Activated CD8-positive, alpha-beta T cell treated with anti-CD3 and anti-CD28 coated beads for 36 hours (primary cell): ENCODE data around the gene IQGAP3. TPM values are rescaled to one million over a fixed set of nuclear protein-coding genes. Genes with fewer than 3 reads are reported as not detected.

Experiments
- ATAC-seq: fragments of 200-7000 bp; cut with Tn5 transposase; one replicate; pipeline ENCODE4 v1.10.0; 2021; ENCODE audit warnings: mild to moderate bottlenecking, moderate library complexity
- CTCF ChIA-PET: fragments of 350-600 bp; sonication (Branson Sonifier 250); formaldehyde crosslinking; loops from one replicate; lab custom pipeline; 2021; ENCODE audit warnings: antibody characterized with exemption; lab: Charles Lee
- POLR2A ChIA-PET: fragments of 350-600 bp; sonication (Branson Sonifier 250); formaldehyde crosslinking; loops from one replicate; lab custom pipeline; 2021; ENCODE audit warnings: antibody characterized with exemption; lab: Charles Lee
- DNase-seq: peaks from one replicate; pipeline ENCODE4 v3.0.0-alpha.2; 2020
- H3K27ac Mint-ChIP-seq: one replicate; pipeline ENCODE4 v1.8.0; 2021; ENCODE audit warnings: mild to moderate bottlenecking, mixed read lengths
- H3K27me3 Mint-ChIP-seq: one replicate; pipeline ENCODE4 v1.8.0; 2021; ENCODE audit warnings: mixed read lengths
- H3K36me3 Mint-ChIP-seq: one replicate; pipeline ENCODE4 v1.8.0; 2021; ENCODE audit warnings: low read depth, mixed read lengths
- H3K4me1 Mint-ChIP-seq: one replicate; pipeline ENCODE4 v1.8.0; 2021; ENCODE audit warnings: low read depth, mixed read lengths
- H3K4me3 Mint-ChIP-seq: one replicate; pipeline ENCODE4 v1.8.0; 2021; ENCODE audit warnings: mild to moderate bottlenecking, moderate library complexity, mixed read lengths
- H3K9me3 Mint-ChIP-seq: one replicate; pipeline ENCODE4 v1.8.0; 2021; ENCODE audit warnings: mixed read lengths
- CTCF ChIP-seq: fragments of 200-600 bp; IDR thresholded peaks from one replicate; pipeline ENCODE4 v1.8.0; 2022; ENCODE audit warnings: antibody characterized with exemption, mild to moderate bottlenecking
- intact Hi-C: fragments of 100-400 bp; cut with micrococcal nuclease; formaldehyde crosslinking; loops from one replicate; pipeline ENCODE4 v1.10.0; 2022
- total RNA-seq, 2 experiments: library from RNA; stranded (reverse); gene quantifications; one replicate each; pipeline ENCODE4 v1.2.3, GENCODE V29; 2021

Gene IQGAP3
- total RNA-seq, 2 experiments from 2014 or later = 14.4 to 14.9 TPM

- H3K4me3 Mint-ChIP-seq = no peak overlapping the region
- H3K4me1 Mint-ChIP-seq = peaks cover 37% of the 10 kb centered on the region
- POLR2A ChIA-PET = interaction anchor here (0.9 to 1.3 kb wide), 6 partner anchors 9 to 125 kb away, joined by 3 to 5 read pairs (median 4); partner anchors contain the start of gene GPATCH4
- ATAC-seq = no peak
- DNase-seq = no peak
- TF ChIP-seq CTCF = no peak
- H3K9me3 Mint-ChIP-seq = no peaks in the 10 kb centered on the region
- peaks cover 53% of the 10 kb centered on the region for H3K36me3 Mint-ChIP-seq
- intact Hi-C loops = no loop called here
- no peaks in the 10 kb centered on the region for H3K27me3 Mint-ChIP-seq
- peak overlapping the region; percentile 23 for H3K27ac Mint-ChIP-seq
- CTCF ChIA-PET = interaction anchor here (1.8 to 2.0 kb wide), 2 partner anchors 29 to 90 kb away, joined by 6 to 10 read pairs; no protein-coding TSS in a partner anchor
These were observed 96.5 kb downstream of the IQGAP3 start for GRCh38 chr1:156475568-156476500.

Other genes starting within 250 kb of the IQGAP3 start
- 100 to 1,000 TPM; 379 to 388 TPM for gene CCT3, start 234.3 kb downstream of the IQGAP3 start, total RNA-seq
- gene TSACC, start 234.0 kb downstream of the IQGAP3 start, total RNA-seq = under 1 TPM in 1 of 2 experiments, not detected in 1; 0.72 TPM
- gene RHBG, start 203.4 kb downstream of the IQGAP3 start, total RNA-seq = not detected
- gene MEF2D, start 71.8 kb downstream of the IQGAP3 start, total RNA-seq = 10 to 100 TPM; 35.3 to 35.8 TPM
- 10 to 100 TPM; 19.8 to 20.2 TPM for gene TTC24, start 7.2 kb upstream of the IQGAP3 start, total RNA-seq
- gene NAXE, start 19.2 kb upstream of the IQGAP3 start, total RNA-seq = 10 to 100 TPM; 65.4 to 68.6 TPM
- gene GPATCH4, start 28.9 kb upstream of the IQGAP3 start, total RNA-seq = 10 to 100 TPM; 50.7 to 51.0 TPM
- gene HAPLN2, start 46.9 kb upstream of the IQGAP3 start, total RNA-seq = not detected
- not detected for gene BCAN, start 69.6 kb upstream of the IQGAP3 start, total RNA-seq
- gene NES, start 104.8 kb upstream of the IQGAP3 start, total RNA-seq = not detected
- gene CRABP2, start 133.0 kb upstream of the IQGAP3 start, total RNA-seq = under 1 TPM; 0.78 to 0.90 TPM
- gene METTL25B, start 155.9 kb upstream of the IQGAP3 start, total RNA-seq = 10 to 100 TPM; 32.3 to 32.5 TPM
- gene ISG20L2, start 156.2 kb upstream of the IQGAP3 start, total RNA-seq = 10 to 100 TPM; 40.6 to 44.5 TPM
- gene MRPL24, start 168.5 kb upstream of the IQGAP3 start, total RNA-seq = 10 to 100 TPM; 84.2 to 93.6 TPM
- 100 to 1,000 TPM; 232 to 235 TPM for gene HDGF, start 179.1 kb upstream of the IQGAP3 start, total RNA-seq
- gene PRCC, start 195.0 kb upstream of the IQGAP3 start, total RNA-seq = 10 to 100 TPM; 69.8 to 70.6 TPM
- 100 to 1,000 TPM; 297 to 315 TPM for gene SH2D2A, start 244.3 kb upstream of the IQGAP3 start, total RNA-seq